ENCODE results near the gene ERBB4.

ERBB4 gene

DNA sequence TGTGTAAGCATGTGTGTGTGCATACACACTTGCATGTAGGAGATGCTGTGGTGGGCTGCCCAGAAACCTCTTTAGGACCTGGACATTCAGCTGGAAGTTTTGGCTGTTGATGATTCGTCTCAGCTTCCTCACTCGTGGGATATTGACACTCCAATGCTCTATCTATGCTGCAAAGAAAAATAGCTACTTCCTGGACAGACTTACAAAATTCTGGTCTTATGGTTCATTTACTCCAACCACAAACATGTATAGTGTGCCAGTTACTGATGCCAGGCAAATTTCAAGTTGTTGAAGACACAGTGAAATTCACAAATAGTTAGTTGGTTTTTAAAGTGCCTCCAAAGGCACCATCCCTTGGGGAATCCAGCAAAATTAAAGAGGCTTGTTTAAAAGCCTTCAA is 1099.6 kb downstream of the ERBB4 start:
- no peak for DNase-seq

DNA sequence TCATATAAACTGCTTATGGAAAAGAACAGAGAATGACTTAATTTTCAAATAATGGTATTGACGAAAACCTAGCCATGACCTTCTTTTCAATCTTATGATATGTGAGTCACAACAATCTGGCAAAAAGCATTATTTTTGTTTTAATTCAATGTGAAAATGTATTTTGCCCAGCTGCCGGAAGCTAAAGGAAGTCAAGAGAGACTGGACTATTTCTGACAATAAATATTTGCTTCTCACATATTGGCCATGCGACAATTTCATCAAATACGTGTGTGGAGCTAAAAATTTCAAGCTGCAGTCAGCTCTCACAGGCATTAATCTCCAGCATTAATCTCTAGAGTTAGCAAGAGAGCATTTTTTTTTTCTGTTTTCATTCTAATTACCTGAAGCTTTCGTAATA is 1101.2 kb downstream of the ERBB4 start:
- no peak for DNase-seq

DNA sequence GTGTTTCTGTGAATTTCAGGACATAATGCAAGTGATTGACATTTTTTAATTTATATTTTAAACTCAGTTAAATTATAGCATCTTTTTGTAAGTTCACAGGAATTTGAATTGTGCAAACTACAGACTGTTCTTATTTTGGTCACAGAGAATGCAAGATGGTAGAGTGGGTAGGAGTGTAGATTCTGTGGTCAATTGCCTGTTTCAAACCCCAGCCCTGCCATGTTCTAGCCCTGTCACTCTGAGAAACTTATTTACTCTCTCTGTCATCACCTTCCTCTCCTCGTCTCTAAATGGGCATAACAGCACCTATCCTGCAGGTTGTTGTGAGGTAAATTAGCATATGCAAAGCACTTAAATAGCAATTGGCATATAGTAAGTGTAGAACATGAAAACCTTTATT is 1102.4 kb downstream of the ERBB4 start:
- DNase-seq: no peak

DNA sequence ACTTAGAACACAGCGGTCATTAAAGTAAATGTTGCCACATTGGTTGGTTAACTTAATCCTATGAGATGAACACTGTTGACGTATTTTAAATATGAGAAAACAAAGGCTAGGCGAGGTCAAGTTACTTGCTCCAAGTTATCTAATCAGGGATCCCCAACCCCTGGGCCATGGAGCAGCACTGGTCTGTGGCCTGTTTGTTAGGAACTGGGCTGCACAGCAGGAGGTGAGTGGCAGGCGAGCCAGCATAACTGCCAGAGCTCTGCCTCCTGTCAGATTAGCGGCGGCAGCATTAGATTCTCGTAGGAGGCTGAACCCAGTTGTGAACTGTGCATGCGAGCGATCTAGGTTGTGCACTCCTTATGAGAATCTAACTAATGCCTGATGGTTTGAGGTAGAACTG is 1103.3 kb downstream of the ERBB4 start:
- no peak for DNase-seq

DNA sequence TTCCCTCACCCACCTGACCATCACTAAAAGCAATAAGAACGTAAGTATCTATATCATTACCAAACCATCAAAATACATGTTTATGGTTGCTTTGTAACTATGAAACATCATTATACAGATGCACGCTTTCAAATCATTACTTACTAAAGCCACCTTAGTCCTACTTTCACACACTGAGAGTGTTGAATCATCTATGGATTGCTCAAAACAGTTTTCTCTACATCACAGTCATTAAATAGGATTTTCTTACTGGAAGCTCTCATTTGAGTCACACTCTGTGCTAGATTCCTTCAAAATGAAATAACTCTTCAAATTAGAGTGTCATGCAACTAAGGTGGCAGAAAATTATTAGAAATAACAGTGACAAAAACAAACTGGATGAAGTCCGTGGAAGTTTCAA is 1103.8 kb downstream of the ERBB4 start:
- DNase-seq: no peak

DNA sequence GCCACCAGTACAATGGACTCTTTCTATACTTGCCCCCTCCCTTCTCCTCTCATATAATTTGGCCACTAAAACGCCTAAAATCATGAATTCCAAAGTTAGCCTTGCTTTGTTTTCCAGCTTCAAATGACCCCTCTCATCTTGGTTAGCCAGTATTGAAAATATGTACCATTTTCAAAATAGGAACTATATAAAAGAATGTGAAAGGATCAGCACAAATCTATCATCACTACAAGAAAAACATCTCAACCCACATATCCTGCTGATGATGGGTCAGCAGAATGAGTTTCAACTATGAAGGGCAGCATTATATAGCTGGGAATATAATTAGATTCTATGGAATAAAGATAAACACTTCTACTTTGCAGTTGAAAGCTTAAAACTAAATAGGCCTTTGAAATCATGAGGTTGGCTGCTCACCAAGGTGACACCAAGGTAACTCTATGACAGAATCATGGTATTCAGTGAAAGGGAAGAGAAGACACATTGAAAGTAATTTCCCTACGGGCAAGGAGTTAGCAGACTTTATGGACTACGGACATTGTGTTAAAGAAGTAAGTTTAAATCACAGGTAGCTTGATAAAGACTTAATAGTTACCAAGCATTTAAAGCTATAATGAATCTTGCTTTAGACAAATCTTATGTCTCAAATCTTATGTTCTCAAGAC is 1109.2 kb downstream of the ERBB4 start:
- no peak for DNase-seq

DNA sequence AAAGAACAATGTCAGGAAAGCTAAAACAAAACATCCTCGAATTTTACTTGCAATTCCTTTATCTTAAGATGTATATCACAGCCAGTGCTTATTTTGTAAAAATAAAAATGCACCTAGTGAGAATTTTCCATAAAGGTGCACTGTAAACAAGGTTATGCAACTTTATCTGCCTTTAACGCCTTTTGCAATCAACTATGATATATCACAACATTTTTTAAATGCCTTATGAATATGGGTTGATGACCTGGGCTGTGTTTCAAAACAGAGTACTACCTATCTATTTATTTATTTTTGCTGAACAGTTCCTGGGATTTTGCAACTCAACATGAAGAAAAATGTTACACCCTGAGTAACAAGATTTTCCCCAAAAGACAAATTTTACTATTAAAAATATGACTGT is 1112.4 kb downstream of the ERBB4 start:
- DNase-seq: no peak

DNA sequence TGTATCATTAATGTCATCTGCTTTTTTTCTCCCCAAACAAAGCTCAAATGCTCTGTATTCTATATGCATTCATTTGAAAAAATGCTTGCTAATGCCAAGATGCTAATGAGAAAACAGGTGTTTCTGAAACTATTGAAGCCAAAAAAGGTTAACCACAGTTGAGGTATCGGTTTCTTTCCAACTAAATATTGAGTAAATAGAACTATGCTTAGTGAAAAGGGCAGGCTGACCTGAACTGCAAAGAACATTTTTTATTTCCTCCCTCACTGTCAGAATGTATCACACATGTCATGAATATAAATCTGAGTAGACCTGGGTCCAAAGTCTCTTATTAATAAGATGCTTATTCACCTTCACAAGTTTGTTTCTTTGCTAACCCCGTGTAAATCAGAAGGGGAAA is 1115.6 kb downstream of the ERBB4 start:
- no peak for DNase-seq

DNA sequence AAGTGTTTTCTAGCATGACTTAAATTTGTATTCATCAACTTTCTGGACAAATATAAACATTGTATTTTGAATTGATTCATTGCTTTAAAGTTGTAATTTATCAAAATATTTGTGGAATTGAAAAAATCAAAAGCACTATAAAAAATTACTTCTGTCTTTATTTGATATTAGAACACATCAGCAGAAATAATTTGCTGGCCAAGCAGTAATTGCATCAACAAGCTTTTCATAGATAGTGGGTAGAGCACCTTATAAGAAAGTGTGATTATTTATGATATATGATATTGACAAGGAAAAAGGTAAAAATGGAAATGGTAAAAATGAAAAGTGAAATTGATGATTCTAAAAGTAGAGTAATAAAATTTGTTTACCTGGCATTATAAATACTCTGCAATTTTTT is 1121.1 kb downstream of the ERBB4 start:
- DNase-seq: no peak

DNA sequence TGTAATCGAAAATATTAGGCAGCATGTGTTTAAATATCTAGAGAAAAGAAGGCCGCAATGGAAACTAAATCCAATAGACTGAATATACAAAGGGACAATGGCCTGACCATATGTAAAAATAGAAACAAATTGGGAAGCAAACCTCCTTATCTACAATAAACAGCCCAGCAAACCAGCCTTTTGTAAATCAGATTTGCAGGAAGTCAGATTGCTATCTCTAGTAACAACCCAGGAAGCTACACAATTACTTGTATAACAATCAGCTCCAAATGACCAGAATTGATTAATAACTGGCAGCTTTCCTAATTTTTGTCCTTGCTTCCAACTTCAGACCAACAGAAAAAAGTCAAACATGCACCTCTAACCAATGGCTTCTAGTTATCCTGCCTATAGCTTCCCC is 1122.2 kb downstream of the ERBB4 start:
- DNase-seq: no peak

DNA sequence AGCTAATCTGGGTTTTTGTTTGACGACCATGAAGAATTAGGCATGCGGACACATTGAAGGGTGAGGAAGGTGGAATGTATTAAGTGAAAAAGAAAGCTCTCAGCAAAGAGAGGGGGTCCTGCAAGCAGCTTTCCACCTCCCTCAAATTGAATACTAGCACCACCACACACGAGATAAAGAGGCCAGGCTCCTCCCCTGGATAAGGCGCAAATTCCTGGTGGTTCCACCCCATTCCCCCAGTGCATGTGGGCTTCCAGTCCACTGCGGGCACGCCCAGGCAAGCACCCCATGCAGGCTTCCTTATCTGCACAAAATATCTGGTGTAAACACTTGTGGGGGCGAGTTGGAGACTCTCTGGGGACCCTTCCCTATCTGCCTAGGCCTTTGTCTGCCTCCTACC is 1124.9 kb downstream of the ERBB4 start:
- DNase-seq: no peak

DNA sequence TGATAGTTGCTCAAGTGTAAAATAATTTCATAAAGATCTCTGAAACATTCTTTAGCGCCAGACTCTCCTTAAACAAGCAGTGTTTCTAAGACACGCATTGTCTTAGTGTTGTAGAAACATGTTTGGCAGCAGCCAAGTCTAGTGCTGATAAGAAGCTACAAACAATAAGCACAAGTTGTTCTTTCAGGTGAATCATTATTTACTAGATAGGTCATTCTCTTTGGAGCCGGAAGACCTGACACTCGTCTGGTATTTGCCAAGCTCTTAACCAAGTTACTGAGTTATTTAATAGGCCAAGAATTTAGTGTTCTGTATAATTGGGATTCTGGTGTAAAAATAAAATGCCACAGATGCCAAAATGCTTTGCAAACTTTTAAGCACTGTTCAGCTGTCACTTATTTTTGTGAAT is 1130.1 kb downstream of the ERBB4 start:
- DNase-seq: no peak

DNA sequence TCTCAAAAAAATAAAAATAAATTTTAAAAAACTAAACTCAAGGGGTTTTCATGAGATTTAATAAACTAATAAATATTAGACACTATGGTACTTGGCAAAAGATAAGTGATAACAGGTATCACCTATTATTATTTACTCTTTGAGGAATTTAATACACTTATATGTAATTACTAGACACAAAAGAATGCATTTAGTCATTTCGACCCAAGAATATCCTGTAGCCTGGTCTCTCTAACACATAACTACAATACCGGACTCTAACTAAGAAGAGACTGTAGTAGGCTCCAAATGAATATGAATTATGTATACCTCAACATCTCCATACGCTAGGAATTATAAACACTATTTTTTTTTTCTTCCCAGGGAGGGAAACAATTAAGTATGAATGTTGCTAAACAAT is 1131.5 kb downstream of the ERBB4 start:
- DNase-seq: no peak

DNA sequence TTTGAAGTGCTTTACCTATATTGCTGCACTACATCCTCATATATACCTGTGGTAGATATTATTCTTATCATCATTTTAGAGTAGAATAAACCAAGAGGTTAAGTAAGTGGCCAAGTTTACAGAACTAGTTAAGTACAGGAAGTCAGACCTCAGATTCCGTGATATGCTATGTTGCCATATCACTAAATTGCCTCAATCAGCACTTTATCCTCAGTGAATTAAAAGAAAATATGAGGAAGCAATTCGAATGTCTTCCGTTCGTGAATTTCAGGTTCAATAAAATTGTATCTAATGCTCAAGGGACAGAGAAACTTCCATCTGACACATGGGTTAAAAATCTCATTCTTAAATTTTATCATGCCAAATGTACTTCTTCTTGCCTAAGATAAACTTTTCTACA is 1133.6 kb downstream of the ERBB4 start:
- DNase-seq: no peak

DNA sequence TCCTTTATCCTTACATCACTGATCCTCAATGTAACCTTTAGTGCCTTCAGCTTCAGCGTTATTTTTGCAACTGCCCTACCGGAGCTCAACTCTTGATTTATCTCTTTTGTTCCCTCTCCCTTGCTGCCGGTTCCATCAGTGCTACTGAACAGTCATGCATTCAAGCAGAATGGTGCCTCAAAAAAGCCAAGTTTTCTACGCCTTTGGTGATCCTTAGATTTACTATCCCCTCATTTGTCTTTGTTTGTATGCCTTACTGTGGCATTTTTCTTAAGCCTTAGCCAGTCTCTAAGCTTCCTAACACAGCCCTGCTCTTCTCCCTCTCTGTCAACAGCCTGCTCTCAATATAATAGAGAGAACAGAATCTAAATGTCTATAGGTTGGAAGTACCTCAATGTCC is 1134.5 kb downstream of the ERBB4 start:
- DNase-seq: no peak

DNA sequence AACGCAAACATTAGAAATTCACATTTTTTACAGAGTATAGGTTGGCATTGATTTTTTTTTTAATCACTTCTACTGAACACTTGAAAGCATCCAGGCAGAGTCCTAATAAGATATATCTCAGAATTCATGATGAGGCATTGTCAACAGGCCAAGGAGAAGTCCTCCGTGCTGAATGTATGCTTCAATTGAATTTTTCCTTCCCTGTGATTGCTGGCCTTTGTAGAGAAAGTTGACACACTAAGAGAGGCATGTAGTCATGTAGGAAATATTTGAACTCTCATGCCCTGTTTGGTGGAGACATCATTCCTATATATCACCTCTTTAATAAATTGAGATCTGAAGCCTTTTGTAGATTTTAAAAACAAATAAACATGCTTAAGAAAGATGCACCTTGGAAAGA is 1137.3 kb downstream of the ERBB4 start:
- DNase-seq: no peak

DNA sequence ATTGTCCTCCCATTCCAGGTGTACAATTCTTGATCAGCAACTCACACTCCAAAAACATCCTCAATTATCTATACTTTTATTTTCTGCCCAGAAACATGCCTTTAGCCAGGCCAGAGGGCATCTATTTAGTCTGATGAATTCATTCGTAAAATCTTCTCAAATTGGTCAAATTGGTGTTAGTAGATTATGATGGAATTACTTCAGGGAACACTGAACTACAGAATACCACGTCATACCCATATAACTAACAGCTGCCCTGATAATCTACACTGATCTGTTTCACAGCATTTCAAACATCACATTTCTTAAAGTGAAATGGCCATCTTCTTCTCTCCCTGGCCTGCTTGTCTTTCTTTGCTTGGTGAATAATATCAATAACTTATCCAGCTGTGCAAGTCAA is 1140.8 kb downstream of the ERBB4 start:
- no peak for DNase-seq

DNA sequence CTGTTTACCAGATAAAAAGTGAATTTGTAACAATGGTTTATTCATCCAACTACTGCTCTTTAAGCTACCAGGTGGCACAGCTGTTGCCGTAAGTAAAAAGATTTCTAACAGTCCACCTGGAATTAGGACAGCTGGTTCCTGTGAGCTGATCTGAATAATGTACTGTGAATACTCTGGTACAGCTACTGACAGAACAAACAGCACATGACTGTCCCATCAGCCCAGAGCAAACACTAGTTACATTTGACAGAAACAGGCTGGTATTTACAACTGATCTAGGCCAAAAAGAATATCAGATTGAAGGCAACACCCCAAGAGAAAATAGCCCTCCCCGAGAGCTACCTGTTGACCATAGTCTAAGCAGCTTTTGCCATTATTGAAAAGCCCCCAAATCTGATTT is 1141.8 kb downstream of the ERBB4 start:
- no peak for DNase-seq

DNA sequence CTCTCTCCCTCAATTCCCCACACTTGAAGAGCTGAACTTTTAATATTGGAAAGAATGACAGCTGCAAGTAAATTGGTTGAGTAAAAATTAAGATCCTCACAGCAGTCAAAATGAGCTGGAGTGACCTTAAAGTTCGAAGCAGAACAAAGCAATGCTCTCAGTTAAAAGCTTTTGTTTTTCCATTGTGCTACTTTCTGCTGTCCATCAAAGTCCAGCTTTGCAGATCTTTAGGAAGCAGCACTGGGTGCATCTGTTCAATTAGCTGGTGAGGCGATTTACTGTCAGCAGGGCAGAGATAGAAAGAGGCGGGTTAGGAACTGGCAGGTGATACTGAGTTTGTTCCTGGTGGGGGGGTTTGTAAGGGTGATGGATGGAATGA is 1147.4 kb downstream of the ERBB4 start:
- DNase-seq: no peak

DNA sequence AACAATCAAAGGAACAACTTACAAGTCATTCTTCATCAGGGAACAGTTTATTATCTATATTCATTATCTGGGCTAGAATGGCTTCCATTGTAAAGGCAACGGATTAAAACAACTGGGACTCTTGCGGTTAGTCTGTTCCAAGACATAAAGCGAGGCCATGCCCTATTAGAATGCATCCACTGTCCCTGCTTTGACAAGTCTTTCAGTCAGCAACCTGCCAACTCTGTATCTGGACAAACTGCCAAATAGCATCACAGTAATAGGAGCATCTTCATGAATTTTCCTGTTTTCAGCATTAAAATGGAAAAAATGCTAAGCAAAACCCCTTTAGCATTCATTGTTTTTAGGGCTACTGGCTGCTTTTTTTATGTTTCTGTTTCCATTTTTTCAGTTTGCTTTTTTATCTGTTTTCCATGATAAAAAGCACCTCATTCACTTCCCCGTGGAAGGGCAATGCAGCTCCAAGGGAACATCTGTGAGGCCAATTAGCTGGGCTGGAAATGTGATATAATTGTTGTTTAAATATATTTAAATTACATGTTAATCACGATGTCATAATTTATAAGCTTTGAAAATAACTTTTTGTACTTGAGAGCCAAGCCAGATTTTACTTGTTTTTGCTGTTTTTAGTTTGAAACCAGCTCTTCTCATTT is 1147.9 kb downstream of the ERBB4 start:
- no peak for DNase-seq

DNA sequence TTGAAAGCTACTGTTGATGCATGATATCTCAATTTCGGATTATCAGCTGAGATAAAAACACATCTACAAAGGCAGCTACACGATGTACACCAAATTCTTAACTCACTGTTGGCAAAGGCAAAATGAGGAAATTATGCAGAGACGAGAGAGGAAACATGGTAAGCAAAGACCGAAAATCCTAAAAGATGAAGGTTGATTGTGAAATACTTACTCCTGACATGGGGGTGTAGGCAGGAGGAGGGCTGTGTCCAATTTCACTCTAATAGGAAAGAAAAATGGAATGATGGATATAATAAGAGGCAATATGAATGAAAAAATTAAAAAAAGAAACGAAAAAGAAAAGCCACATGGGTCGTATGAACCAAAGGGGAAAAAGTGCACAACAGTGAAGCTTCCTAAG is 1150.9 kb downstream of the ERBB4 start:
- DNase-seq: no peak

DNA sequence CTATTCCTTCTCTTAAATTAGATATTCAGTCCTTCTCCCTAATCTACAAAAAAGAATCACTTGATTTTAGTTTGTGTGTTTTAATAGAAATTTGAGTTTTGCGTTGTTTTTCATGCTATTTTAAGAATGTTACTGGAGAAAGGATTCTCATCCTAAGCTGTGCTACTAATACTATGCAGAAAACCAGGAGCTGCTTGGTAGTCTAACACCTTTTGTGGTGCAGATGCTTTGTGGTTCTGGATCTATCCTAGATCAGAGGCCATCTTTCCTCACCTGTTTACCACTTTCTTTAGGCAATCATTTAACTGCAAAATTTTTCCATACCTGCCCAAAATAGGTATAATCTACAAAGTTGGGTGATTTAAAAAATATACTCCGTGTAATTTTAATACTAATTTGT is 1158.6 kb downstream of the ERBB4 start:
- DNase-seq: no peak

DNA sequence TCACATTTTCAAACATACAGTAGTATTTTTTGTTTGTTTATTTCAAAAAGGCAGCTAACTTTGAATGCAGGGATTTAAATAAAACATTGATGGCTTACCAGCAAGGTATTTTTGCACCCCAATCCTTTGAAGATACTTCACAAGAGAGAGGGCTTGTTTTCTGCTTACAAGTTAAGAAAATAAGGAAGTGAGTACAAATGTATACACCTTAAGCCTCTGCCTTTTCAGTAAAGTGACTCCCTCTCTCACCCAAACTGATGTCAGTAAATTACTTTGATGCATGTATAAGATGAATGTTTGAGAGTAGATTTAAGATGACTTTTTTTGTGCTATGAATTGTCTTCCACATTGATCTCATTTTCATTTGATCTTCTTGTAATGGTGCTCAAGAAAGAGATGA is 1162.2 kb downstream of the ERBB4 start:
- no peak for DNase-seq

DNA sequence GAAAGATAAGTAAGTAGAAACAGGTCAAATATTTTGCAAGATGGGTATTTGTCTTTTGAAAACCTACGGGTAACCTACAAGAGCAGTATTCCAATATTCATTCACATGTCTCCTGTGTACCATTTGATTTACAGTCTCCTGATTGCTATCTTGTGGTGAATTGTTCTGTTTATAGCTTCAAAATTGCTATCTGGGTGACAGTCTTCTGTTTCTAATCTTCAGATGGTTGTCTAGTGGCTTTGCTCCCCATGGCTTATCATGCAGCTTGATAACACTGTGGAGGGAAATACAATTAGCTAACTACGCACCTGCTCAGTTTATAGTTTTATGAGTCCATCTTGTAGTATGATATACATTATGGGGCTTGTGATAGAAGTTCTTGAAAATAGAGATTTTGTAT is 1165.4 kb downstream of the ERBB4 start:
- DNase-seq: no peak

DNA sequence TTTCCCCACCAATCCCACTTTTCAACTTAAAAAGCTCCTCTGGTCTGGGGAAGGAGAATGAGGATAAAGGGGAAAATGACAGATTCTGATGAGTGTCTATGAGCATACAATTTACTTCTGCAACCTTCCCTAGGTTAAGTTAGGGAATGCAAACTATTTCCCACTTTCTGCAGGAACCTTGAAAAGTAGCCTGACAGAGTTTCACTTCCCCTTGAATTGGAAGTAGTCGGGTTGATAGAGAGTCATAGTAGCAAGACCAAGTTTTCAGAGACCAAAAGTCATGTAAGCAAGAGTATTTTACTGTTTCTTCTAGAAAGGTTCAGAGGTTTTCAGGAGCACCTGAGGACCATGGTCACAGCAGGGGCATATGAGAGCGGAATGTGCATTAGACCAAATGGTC is 1167.1 kb downstream of the ERBB4 start:
- no peak for DNase-seq

All from CD4-positive, alpha-beta T cell treated with Interleukin-4 for 1 hour (primary cell).